Dermis blood vessel endothelial cell (primary cell): ENCODE data around the gene NR2F1-AS1. TPM values are rescaled to one million over a fixed set of nuclear protein-coding genes. Genes with fewer than 3 reads are reported as not detected.
"Not testable (repeated sequence)": the region's sequence is repeated elsewhere in the genome, so short reads cannot be mapped to it uniquely, and the experiment has no call there.

ENCODE experiments used
- DNase-seq: peaks from one replicate; pipeline ENCODE4 v3.0.0; 2010
- total RNA-seq: library from RNA; depleted of rRNA; stranded (reverse); fragments of >200 nt; gene quantifications from 2 replicates; pipeline ENCODE4 v1.2.3, GENCODE V29; 2014

The NR2F1-AS1 gene
- total RNA-seq, 1 donor from 2014 or later, result 11.2 TPM

- no peak for DNase-seq
These were observed 63.2 kb downstream of the NR2F1-AS1 start for GRCh38 chr5:93517828-93518227.

GRCh38 chr5:93513298-93513697 is 67.7 kb downstream of the NR2F1-AS1 start:
- no peak for DNase-seq

GRCh38 chr5:93512799-93513198 is 68.2 kb downstream of the NR2F1-AS1 start:
- DNase-seq, result peak; percentile 93

- peak; percentile 28 for DNase-seq
These were observed 69.6 kb downstream of the NR2F1-AS1 start for GRCh38 chr5:93511445-93511844.

GRCh38 chr5:93510626-93511380 is 70.2 kb downstream of the NR2F1-AS1 start:
- DNase-seq, result peak; percentile 41

GRCh38 chr5:93505553-93505952 is 75.5 kb downstream of the NR2F1-AS1 start:
- DNase-seq, result not testable (repeated sequence)

- peak; percentile 79 for DNase-seq
These were observed 77.4 kb downstream of the NR2F1-AS1 start for GRCh38 chr5:93503598-93504067.

- peak; percentile 88 for DNase-seq
These were observed 83.9 kb downstream of the NR2F1-AS1 start for GRCh38 chr5:93497096-93497495.

GRCh38 chr5:93479982-93480509 is 101.0 kb downstream of the NR2F1-AS1 start:
- DNase-seq, result no peak

GRCh38 chr5:93477816-93478215 is 103.2 kb downstream of the NR2F1-AS1 start:
- DNase-seq, result no peak

GRCh38 chr5:93476251-93476742 is 104.7 kb downstream of the NR2F1-AS1 start:
- DNase-seq, result no peak

GRCh38 chr5:93462916-93463315 is 118.1 kb downstream of the NR2F1-AS1 start:
- DNase-seq, result no peak

GRCh38 chr5:93461756-93462155 is 119.3 kb downstream of the NR2F1-AS1 start:
- DNase-seq, result no peak

- DNase-seq, result no peak
These were observed 120.7 kb downstream of the NR2F1-AS1 start for GRCh38 chr5:93460286-93460685.

- DNase-seq, result not testable (repeated sequence)
These were observed 124.2 kb downstream of the NR2F1-AS1 start for GRCh38 chr5:93456796-93457195.

- DNase-seq, result no peak
These were observed 126.1 kb downstream of the NR2F1-AS1 start for GRCh38 chr5:93454896-93455295.

GRCh38 chr5:93452255-93452654 is 128.8 kb downstream of the NR2F1-AS1 start:
- DNase-seq, result peak; percentile 17

GRCh38 chr5:93438124-93438523 is 142.9 kb downstream of the NR2F1-AS1 start:
- no peak for DNase-seq

- DNase-seq, result no peak
These were observed 144.9 kb downstream of the NR2F1-AS1 start for GRCh38 chr5:93436083-93436482.

GRCh38 chr5:93433422-93433821 is 147.6 kb downstream of the NR2F1-AS1 start:
- no peak for DNase-seq

- no peak for DNase-seq
These were observed 149.8 kb downstream of the NR2F1-AS1 start for GRCh38 chr5:93431250-93431649.

GRCh38 chr5:93430673-93431199 is 150.3 kb downstream of the NR2F1-AS1 start:
- DNase-seq, result no peak

- no peak for DNase-seq
These were observed 150.9 kb downstream of the NR2F1-AS1 start for GRCh38 chr5:93430118-93430517.

GRCh38 chr5:93428868-93429267 is 152.2 kb downstream of the NR2F1-AS1 start:
- DNase-seq, result no peak
